Lower leg skin (tissue), 4 donors: ENCODE measurements around the gene KITLG. TPM values are rescaled to one million over a fixed set of nuclear protein-coding genes. Genes with fewer than 3 reads are reported as not detected.

ENCODE experiments used
- DNase-seq, 2 donors: peaks; one replicate each; pipeline ENCODE4 v3.0.0-alpha.2; 2019; ENCODE audit warnings: low spot score in 2 of 2
- H3K4me3 ChIP-seq: fragments of 200-600 bp; sonication (generic); 2 replicates; pipeline ENCODE4 v1.5.1; 2017; ENCODE audit warnings: mild to moderate bottlenecking, low read depth; ENCODE audit not compliant: poor library complexity, severe bottlenecking
- CTCF ChIP-seq, 3 donors: fragments of 450-650 bp; IDR thresholded peaks; one replicate each; pipeline ENCODE4 v1.5.1; 2016; ENCODE audit warnings: antibody characterized with exemption in 3 of 3, mild to moderate bottlenecking in 3 of 3, moderate library complexity in 2 of 3
- POLR2A ChIP-seq, 2 donors: fragments of 450-650 bp; IDR thresholded peaks; one replicate each; pipeline ENCODE4 v1.6.1; 2016 to 2017; ENCODE audit warnings: antibody characterized with exemption in 2 of 2, mild to moderate bottlenecking in 1 of 2, moderate library complexity in 1 of 2
- WGBS, 2 donors: methylation state at CpG; one replicate each; pipeline ENCODE4 v1.1.5; 2018; 5-methylcytosine and 5-hydroxymethylcytosine counted together
- intact Hi-C: fragments of 100-400 bp; cut with DNase I; formaldehyde crosslinking; loops from one replicate; pipeline ENCODE4 v1.15.0; 2023; ENCODE audit warnings: low total_unique reads
- total RNA-seq, 4 donors: library from RNA; depleted of rRNA; stranded (reverse); fragments of >200 nt; gene quantifications; one replicate each; pipeline ENCODE4 v1.1.0, GENCODE V29; 2016

The KITLG gene
- total RNA-seq, 4 donors from 2014 or later = 5.5 to 12.0 (median 7.6) TPM

DNA sequence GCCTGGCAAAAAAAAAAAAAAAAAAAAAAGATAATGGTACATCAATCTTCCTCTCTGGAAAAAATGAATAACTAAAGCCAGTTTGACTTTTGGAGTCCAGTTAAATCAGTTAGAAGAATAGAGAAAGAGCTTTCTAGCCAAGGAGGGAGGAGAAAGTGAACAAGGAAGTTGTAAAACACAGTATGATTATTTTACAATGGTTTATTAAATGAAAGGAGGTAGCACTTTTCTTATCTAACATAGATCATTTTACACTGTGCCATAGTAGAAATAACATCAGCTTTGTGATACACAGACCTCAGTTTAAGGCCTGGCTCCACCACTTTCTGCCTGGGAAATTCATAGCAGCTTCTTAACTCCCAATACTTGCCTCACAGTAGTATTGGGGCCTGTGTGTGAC, 15.4 kb upstream of the KITLG start:
- DNase-seq = no peak
- no peak for TF ChIP-seq POLR2A (IDR thresholded peaks at IDR 0.05)
- no peak for TF ChIP-seq CTCF (IDR thresholded peaks at IDR 0.05)
- intact Hi-C loops = no loop called here
- H3K4me3 ChIP-seq = no peak overlapping the region

GRCh38 chr12:88594780-88595179, 14.5 kb upstream of the KITLG start:
- intact Hi-C loops = no loop called here
- 82 to 83% methylated on average over 4 of the region's 4 CpGs for WGBS, 2 donors
- H3K4me3 ChIP-seq = no peak overlapping the region
- no peak for DNase-seq
- TF ChIP-seq CTCF (IDR thresholded peaks at IDR 0.05) = no peak
- no peak for TF ChIP-seq POLR2A (IDR thresholded peaks at IDR 0.05)

DNA sequence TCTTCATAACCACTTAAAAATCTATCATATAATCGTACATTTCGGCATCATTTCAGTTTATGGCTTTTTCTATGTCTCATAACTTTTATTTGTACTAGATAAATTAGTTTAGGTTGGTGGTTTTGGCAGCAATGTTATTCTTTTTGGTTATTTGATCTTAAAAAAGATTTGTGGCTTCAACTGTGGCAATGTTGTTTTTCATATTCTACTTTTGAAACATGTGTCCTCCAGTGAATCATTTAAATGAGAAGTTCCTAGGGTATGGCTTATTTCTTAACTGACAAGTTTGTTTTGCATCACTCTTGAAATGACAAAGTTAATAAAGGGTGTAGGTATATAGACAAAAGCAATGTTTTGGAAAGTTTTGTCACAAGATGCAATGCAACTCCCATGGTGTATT, 11.1 kb upstream of the KITLG start:
- intact Hi-C loops = no loop called here
- no peak for DNase-seq
- TF ChIP-seq POLR2A (IDR thresholded peaks at IDR 0.05) (no peak), CTCF (IDR thresholded peaks at IDR 0.05) (no peak)
- 78 to 80% methylated on average over 2 of the region's 2 CpGs for WGBS, 2 donors
- H3K4me3 ChIP-seq = no peak overlapping the region

DNA sequence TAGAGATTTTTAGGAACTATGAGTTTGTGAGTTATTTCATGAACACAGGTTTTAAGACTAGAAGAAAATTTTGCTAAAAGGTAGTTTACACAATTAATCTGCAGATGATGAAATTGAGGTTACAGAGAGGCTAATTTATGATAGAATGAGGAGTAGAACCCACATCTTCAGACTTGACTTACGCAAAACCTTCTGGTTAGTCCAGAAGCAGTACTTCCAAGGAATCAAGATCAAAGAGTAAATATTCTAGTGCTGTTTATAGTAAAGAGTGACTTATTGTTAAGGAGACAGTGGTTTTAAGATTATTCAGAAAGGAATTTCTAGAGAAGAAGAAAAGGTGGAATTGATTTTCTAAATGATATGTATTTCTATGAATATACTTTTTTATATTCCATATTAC, 10.6 kb upstream of the KITLG start:
- TF ChIP-seq POLR2A (IDR thresholded peaks at IDR 0.05) (no peak), CTCF (IDR thresholded peaks at IDR 0.05) (no peak)
- no peak for DNase-seq
- WGBS, 2 donors = 90 to 91% methylated on average over 1 of the region's 1 CpG
- intact Hi-C loops = no loop called here
- no peak overlapping the region for H3K4me3 ChIP-seq

DNA sequence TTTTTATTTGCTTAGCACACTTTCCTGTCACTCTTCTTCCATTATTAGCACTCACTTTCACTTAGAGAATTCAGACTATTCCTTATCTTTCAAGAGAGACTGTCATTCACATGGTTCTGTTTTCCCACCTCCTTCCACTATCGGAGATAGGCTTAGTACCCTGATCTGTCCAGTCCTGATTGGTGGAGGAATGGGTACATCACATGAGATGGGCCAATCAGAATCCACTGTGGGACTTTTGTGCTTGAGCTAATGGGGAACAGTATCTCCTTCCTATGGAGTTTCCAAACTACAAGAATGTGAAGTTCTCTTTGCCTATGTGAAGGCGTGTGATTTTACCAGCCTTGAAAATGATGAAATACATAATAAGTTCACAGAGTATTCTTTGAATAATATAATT, 4.8 kb upstream of the KITLG start:
- intact Hi-C loops = no loop called here
- WGBS, 2 donors = 94 to 99% methylated on average over 2 of the region's 2 CpGs
- no peak overlapping the region for H3K4me3 ChIP-seq
- no peak for DNase-seq
- no peak for TF ChIP-seq CTCF (IDR thresholded peaks at IDR 0.05)
- TF ChIP-seq POLR2A (IDR thresholded peaks at IDR 0.05) = no peak

DNA sequence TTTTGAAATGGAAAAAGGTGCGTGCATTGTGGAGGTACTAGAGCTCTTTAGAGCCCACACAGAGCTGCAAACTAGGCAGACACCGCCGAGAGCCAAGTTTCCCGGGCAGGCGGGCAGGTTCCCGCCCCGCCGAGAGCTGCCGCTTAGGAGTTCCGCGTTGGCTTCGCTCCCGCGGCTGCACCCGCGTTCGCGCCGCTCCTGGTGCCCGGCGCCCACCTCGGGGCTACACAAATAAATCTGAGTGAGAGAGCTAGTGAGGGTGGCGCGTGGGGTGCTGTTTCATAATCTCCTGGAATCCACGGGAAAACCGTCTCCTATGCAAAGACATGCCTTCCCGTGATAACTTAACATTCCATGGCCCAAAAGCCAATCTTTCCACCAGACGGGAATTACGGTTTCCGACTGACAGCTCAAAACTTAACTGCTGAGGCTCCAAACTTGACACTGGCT, 645 bp downstream of the KITLG start:
- peak overlapping the region; percentile 71 for H3K4me3 ChIP-seq
- 1 to 5% methylated on average over 29 to 30 of the region's 30 CpGs for WGBS, 2 donors
- DNase-seq = peak in 1 of 2 donors; percentile 87
- TF ChIP-seq POLR2A (IDR thresholded peaks at IDR 0.05) (no peak), CTCF (IDR thresholded peaks at IDR 0.05) (no peak)
- intact Hi-C loops = no loop called here
